ENCODE results near the gene PTPN14.

DNA sequence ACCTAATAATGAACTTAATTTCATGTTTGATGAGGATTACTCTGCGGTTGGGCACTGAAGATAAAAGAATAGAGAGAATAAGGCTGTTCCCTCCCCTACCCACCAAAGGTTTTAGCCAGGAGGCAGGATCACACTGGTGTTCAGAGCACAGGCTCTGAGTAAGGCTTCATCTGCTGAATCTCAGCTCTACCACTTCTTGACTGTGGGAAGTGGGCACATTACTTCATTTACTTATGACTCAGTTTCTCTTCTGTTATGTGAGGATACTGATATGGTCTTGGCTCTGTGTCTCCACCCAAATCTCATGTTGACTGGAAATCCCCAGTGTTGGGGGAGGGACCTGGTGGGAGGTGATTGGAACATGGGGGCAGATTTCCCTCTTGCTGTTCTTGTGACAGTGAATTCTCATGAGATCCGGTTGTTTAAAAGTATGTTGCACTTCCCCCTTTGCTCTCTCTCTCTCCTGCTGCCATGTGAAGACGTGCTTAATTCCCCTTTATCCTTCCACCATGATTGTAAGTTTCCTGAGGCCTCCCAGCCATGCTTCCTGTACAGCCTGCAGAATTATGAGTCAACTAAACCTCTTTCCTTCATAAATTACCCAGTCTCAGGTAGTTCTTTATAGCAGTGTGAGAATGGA is 190.8 kb downstream of the PTPN14 start:
- TF ChIP-seq POLR2A (IDR thresholded peaks at IDR 0.05; ENCODE audit: low read length) (no peak), GATA1 (IDR thresholded peaks at IDR 0.05; ENCODE audit: low read depth, low read length) (no peak)
